GM12891 (cell line): ENCODE results near the gene MFNG. TPM values are rescaled to one million over a fixed set of nuclear protein-coding genes. Genes with fewer than 3 reads are reported as not detected.
"Not testable (repeated sequence)": the region's sequence is repeated elsewhere in the genome, so short reads cannot be mapped to it uniquely, and the experiment has no call there.

ENCODE experiments used
- DNase-seq: peaks from one replicate; pipeline ENCODE4 v3.0.0; 2011; ENCODE audit warnings: low spot score; ENCODE audit not compliant: insufficient read length
- FAIRE-seq: peaks from 2 replicates; lab custom pipeline; 2011; peaks lifted over from hg19 to GRCh38; lab: Jason Lieb, UNC
- PAX5 ChIP-seq: IDR thresholded peaks from 2 replicates; pipeline ENCODE4 v1.6.1; 2011; ENCODE audit warnings: low read length, moderate library complexity, mild to moderate bottlenecking; ENCODE audit not compliant: insufficient read depth, severe bottlenecking
- POLR2A ChIP-seq: IDR thresholded peaks from 2 replicates; pipeline ENCODE4 v1.6.1; 2011; ENCODE audit warnings: low read depth, low read length, control low read depth
- POLR2AphosphoS5 ChIP-seq: IDR thresholded peaks from 2 replicates; pipeline ENCODE4 v1.6.1; 2011; ENCODE audit warnings: low read depth, low read length, control low read depth
- POU2F2 ChIP-seq: IDR thresholded peaks from 2 replicates; pipeline ENCODE4 v1.6.1; 2011; ENCODE audit warnings: low read depth, mild to moderate bottlenecking, control low read depth, low read length, moderate library complexity
- SPI1 ChIP-seq: IDR thresholded peaks from 2 replicates; pipeline ENCODE4 v1.6.1; 2011; ENCODE audit warnings: low read depth, low read length, control low read depth
- TAF1 ChIP-seq: IDR thresholded peaks from 2 replicates; pipeline ENCODE4 v1.6.1; 2011; ENCODE audit warnings: low read depth, low read length, control low read depth
- polyA plus RNA-seq: library from polyadenylated mRNA; unstranded; fragments of >200 nt; gene quantifications from one replicate; pipeline ENCODE4 v1.2.1, GENCODE V29; 2012; ENCODE audit warnings: low read depth, missing spikeins, inconsistent platforms; ENCODE audit not compliant: missing spikeins

MFNG gene, protein sequence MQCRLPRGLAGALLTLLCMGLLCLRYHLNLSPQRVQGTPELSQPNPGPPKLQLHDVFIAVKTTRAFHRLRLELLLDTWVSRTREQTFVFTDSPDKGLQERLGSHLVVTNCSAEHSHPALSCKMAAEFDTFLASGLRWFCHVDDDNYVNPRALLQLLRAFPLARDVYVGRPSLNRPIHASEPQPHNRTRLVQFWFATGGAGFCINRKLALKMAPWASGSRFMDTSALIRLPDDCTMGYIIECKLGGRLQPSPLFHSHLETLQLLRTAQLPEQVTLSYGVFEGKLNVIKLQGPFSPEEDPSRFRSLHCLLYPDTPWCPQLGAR
- polyA plus RNA-seq: 43.4 TPM

DNA sequence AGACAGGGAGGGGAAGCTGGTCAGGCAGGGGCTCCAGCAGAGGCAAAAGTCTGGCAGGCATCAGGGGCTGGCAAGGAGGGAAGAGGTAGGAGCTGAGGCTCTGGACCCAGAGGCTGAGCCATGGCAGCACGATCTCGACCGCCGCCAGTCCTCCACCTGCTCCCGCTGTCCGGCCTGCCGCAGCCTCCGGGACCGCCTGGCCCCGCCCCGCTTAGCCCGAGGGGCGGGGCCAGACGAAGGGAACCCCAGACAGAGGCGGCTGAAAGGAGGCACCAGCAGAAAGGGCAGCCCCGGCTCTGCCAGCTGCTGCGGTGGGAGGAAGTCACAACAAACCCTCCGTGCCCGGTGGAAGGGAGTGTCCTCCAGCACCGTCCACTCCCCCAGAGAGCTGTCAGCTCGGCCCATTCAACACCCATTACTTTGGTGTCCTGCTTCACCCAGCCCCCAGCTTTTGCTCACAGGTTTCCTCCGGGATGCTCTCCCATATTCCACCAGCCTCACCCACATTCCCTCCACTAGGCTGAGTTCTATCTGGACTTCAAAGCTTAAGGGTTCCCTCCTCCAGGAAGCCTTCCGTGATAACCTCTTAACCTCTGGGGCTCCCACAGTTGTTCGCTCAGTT is at the start of gene MFNG:
MFNG (minus strand) TSS at position 161 of the 622 bp plus-strand sequence. CDS start 207 bp downstream, outside the sequence.
- FAIRE-seq: peak; percentile 97
- TF ChIP-seq PAX5 (no peak), TAF1 (peak; percentile 40; the same call in 1 of the 2 replicates), POLR2A (peak; percentile 38; the same call in 1 of the 2 replicates)
- DNase-seq: peak; percentile 97

- DNase-seq: no peak
- FAIRE-seq: no peak
These were observed 49.0 kb upstream of the MFNG start for GRCh38 chr22:37535159-37535558.

DNA sequence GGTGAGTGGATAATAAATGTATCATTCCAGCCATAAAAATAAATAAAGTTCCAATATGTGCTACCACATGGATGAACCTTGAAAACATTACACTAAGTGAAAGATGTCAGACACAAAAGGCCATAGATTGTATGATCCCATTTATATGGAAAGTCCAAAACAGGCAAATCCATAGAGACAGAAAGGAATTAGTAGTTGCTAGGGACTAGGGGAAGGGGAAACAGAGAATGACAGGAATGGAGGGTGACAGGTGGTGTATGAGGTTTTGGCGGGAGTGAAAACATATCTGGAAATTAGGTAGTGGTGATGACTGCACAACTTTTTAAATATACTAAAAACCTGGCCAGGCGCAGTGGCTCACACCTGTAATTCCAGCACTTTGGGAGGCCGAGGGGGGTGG is 48.3 kb upstream of the MFNG start:
- no peak for DNase-seq
- TF ChIP-seq POU2F2 (no peak), POLR2AphosphoS5 (no peak), SPI1 (no peak), POLR2A (no peak), PAX5 (no peak), TAF1 (no peak)
- no peak for FAIRE-seq

More at GRCh38 chr22:37535159-37535558, 49.0 kb upstream of the MFNG start:
- TF ChIP-seq POLR2A (no peak), POU2F2 (no peak), PAX5 (no peak), TAF1 (no peak), SPI1 (no peak), POLR2AphosphoS5 (no peak)

- no peak for TF ChIP-seq POLR2AphosphoS5
- peak; percentile 44; the same call in 1 of the 2 replicates for TF ChIP-seq SPI1
- FAIRE-seq (peak; percentile 89), DNase-seq (no peak)
These were observed 47.8 kb upstream of the MFNG start for GRCh38 chr22:37533995-37534394.

DNA sequence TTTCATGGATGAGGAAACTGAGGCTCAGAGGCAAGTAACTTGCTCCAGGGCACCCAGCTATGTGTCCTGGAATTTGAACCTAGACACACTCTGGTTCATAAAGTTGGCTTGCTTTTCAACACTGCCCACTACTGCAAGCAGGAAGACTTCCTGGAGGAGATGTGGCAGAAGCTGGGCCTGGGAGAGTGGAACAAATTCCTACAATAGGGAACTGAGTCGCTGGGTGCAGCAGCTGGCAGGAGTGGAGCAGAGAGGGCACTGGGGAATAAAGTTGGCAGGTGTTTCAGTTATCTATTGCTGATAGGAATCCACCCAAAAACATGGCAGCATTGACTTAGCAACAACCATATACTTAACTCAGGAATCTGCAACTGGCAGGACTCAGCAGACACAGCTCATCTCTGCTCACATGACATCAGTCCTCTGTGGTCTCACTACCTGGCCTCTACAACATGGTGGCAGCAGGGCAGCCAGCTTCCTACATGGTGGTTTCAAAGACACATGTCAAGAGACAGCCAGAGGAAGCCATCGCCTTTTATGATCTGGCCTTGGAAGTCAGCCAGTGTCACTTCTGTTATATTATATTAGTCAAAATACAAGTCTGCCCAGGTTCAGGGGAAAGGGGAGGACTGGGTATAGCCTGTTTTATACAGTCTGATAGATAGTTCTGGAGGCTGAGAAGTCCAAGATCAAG is 43.6 kb upstream of the MFNG start:
- DNase-seq: no peak
- peak; percentile 52 for FAIRE-seq
- no peak for TF ChIP-seq SPI1
- TF ChIP-seq PAX5: no peak
- TF ChIP-seq POU2F2: no peak
- no peak for TF ChIP-seq TAF1
- TF ChIP-seq POLR2A: no peak
- TF ChIP-seq POLR2AphosphoS5: no peak

GRCh38 chr22:37527952-37528351 is 41.8 kb upstream of the MFNG start:
- not testable (repeated sequence) for DNase-seq, FAIRE-seq

GRCh38 chr22:37527081-37527752 is 41.0 kb upstream of the MFNG start:
- not testable (repeated sequence) for FAIRE-seq, DNase-seq

DNA sequence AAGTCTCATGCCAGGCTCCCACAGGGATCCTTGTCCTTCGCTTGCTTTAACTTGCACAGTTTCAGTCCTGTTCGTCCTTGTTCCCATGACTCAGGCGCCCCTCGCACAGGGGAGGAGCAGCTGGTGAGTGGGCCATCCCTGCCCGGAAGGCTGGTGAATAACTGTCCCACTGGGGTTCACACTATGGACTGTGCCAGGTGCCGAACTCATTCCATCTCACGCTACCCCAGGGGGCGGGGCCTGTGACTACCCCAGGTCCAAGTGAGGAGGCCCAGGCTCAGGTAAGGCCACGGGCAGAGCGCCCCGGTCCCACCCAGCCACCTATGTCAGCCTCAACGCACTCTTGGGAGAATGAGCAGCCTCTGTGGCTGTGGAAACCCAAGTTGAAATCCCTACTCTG is 40.2 kb upstream of the MFNG start:
- TF ChIP-seq TAF1 (no peak), POLR2A (no peak), SPI1 (no peak), POU2F2 (no peak), PAX5 (no peak), POLR2AphosphoS5 (no peak)
- DNase-seq (no peak), FAIRE-seq (no peak)

DNA sequence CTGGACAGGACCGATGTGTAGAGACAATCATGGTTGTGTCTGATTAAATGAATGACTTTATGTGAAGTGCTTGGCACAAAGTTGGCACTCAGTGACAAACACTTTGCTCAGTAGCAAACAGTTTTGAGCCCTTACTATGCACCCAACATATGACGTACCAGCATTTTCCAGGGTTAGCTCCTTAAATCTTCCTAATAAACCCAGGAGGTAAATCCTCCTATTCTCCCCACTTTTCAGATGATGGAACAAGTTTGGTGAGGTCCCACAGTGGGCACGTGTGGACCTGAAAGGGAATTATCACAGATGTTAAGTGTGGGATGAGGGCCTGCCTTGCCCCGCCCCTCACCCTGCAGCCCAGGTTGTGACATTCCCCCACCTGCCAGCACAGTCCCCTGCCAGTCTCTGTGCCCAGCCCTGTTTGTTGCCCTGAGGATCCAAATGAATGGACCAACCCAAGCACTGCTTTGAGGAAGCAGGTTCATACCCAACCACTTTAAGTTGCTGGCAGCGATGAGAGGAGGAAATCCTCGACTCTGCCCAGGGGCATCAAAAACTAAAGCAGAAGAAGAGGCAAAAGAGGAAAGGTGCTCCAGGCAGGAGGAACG is 39.7 kb upstream of the MFNG start:
- DNase-seq (no peak), FAIRE-seq (no peak)
- TF ChIP-seq POLR2A (no peak), POLR2AphosphoS5 (no peak), TAF1 (no peak), POU2F2 (no peak), PAX5 (no peak), SPI1 (no peak)
